Brain microvascular endothelial cell (primary cell): ENCODE data around the gene THPO.

ENCODE experiments used
- DNase-seq: peaks from one replicate; pipeline ENCODE4 v3.0.0-alpha.2; 2020
- H3K27ac ChIP-seq: fragments of 250-450 bp; sonication (Bioruptor Pico); 2 replicates; pipeline ENCODE4 v1.5.1; 2020; ENCODE audit warnings: mild to moderate bottlenecking, moderate library complexity
- H3K27me3 ChIP-seq: fragments of 250-450 bp; sonication (Bioruptor Pico); replicated peaks from 2 replicates; pipeline ENCODE4 v1.5.1; 2020; ENCODE audit warnings: mild to moderate bottlenecking
- H3K36me3 ChIP-seq: fragments of 250-450 bp; sonication (Bioruptor Pico); replicated peaks from 2 replicates; pipeline ENCODE4 v1.5.1; 2020; ENCODE audit warnings: mild to moderate bottlenecking
- H3K4me3 ChIP-seq: 2 replicates; pipeline ENCODE4 v1.5.1; 2011; ENCODE audit warnings: low read depth, mild to moderate bottlenecking, control low read depth, low read length, moderate library complexity
- in situ Hi-C: cut with HindIII; loops from 2 replicates; pipeline ENCODE4 v1.10.0; 2017; ENCODE audit warnings: low sequenced_read_pairs, low pct_ligation_motif_present
- TF ChIP-seq, protein P1 (sequence below): IDR thresholded peaks from 2 replicates; pipeline ENCODE4 v1.5.1; 2011; ENCODE audit warnings: low read depth, mild to moderate bottlenecking, moderate library complexity, low read length, control low read depth, inconsistent platforms; ENCODE audit errors: missing control alignments

Gene THPO

DNA sequence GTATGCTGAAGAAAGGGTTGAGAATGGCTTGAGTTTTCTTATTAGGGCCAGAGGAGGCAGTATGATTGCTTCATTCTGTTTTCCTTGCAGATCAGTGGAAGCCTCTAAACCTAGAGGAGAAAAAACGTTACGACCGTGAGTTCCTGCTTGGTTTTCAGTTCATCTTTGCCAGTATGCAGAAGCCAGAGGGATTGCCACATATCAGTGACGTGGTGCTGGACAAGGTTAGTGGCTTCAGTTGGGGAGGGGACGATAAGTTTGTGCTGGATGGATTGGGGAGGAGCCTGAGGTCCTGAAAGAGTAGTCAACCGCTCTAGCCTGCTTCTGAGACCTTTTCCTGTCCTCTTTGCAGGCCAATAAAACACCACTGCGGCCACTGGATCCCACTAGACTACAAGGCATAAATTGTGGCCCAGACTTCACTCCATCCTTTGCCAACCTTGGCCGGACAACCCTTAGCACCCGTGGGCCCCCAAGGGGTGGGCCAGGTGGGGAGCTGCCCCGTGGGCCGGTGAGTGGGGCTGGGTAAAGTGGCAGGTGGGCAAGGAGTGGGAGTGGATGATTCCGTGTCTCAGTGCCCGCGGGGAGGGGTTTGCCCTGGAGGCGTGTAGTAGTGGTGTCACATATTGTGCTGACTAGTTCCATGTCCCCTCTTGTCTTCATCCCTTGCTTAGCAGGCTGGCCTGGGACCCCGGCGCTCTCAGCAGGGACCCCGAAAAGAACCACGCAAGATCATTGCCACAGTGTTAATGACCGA is 55.1 kb downstream of the THPO start:
- Histone ChIP-seq H3K27me3 (no peaks in the 10 kb centered on the region), H3K27ac (no peak overlapping the region), H3K4me3 (no peak overlapping the region), H3K36me3 (peaks cover 94% of the 10 kb centered on the region)
- DNase-seq = no peak
- TF ChIP-seq, protein P1, sequence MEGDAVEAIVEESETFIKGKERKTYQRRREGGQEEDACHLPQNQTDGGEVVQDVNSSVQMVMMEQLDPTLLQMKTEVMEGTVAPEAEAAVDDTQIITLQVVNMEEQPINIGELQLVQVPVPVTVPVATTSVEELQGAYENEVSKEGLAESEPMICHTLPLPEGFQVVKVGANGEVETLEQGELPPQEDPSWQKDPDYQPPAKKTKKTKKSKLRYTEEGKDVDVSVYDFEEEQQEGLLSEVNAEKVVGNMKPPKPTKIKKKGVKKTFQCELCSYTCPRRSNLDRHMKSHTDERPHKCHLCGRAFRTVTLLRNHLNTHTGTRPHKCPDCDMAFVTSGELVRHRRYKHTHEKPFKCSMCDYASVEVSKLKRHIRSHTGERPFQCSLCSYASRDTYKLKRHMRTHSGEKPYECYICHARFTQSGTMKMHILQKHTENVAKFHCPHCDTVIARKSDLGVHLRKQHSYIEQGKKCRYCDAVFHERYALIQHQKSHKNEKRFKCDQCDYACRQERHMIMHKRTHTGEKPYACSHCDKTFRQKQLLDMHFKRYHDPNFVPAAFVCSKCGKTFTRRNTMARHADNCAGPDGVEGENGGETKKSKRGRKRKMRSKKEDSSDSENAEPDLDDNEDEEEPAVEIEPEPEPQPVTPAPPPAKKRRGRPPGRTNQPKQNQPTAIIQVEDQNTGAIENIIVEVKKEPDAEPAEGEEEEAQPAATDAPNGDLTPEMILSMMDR = no peak
- in situ Hi-C loops = no loop called here
